Small intestine (tissue), 7 donors: ENCODE results near the gene HS6ST1. TPM values are rescaled to one million over a fixed set of nuclear protein-coding genes. Genes with fewer than 3 reads are reported as not detected.
A peak's percentile ranks its signal among the peaks of the same experiment; 100 is the strongest.

ENCODE experiments used
- DNase-seq, 2 donors: peaks; one replicate each; pipeline versions ENCODE4 v3.0.0 to v3.0.0-alpha.2; 2013
- FAIRE-seq: peaks from 2 replicates; lab custom pipeline; 2012; peaks lifted over from hg19 to GRCh38; lab: Jason Lieb, UNC
- H3K27ac ChIP-seq, 3 donors: one replicate each; pipeline ENCODE4 v1.5.1; 2013; ENCODE audit warnings: low read length in 2 of 3, mild to moderate bottlenecking in 2 of 3, control low read depth in 1 of 3, inconsistent platforms in 1 of 3, low read depth in 1 of 3, moderate library complexity in 1 of 3
- H3K27me3 ChIP-seq, 3 donors: one replicate each; pipeline ENCODE4 v1.6.1; 2013; ENCODE audit warnings: low read length in 3 of 3, inconsistent platforms in 1 of 3; ENCODE audit not compliant: control insufficient read depth in 3 of 3, insufficient read depth in 3 of 3
- H3K36me3 ChIP-seq, 3 donors: one replicate each; pipeline ENCODE4 v1.6.1; 2013; ENCODE audit warnings: low read length in 3 of 3, inconsistent platforms in 1 of 3, low read depth in 1 of 3, mild to moderate bottlenecking in 1 of 3, moderate library complexity in 1 of 3; ENCODE audit not compliant: control insufficient read depth in 3 of 3, insufficient read depth in 2 of 3
- H3K4me1 ChIP-seq, 3 donors: one replicate each; pipeline ENCODE4 v1.6.1; 2013; ENCODE audit warnings: low read length in 2 of 3, inconsistent platforms in 1 of 3, low read depth in 1 of 3, mild to moderate bottlenecking in 1 of 3, moderate library complexity in 1 of 3; ENCODE audit not compliant: control insufficient read depth in 3 of 3, insufficient read depth in 2 of 3
- H3K4me3 ChIP-seq, 3 donors: one replicate each; pipeline ENCODE4 v1.5.1; 2013; ENCODE audit warnings: low read length in 3 of 3, control low read depth in 1 of 3, inconsistent platforms in 1 of 3, low read depth in 1 of 3, mild to moderate bottlenecking in 1 of 3, moderate library complexity in 1 of 3
- H3K9me3 ChIP-seq, 2 donors: one replicate each; pipeline ENCODE4 v1.6.1; 2013; ENCODE audit warnings: low read depth in 1 of 2, low read length in 1 of 2; ENCODE audit not compliant: control insufficient read depth in 2 of 2, insufficient read depth in 1 of 2
- WGBS, 3 donors: extraction: QIAGEN DNeasy Blood & Tissue Kit; methylation state at CpG; one replicate each; pipeline ENCODE4 v1.1.7; 2013; 5-methylcytosine and 5-hydroxymethylcytosine counted together
- polyA plus RNA-seq, 4 donors: library from polyadenylated mRNA; stranded (reverse) in 3 of 4; unstranded in 1 of 4; fragments of 200-250 nt in 3 of 4; fragments of 120-200 nt in 1 of 4; gene quantifications; one replicate each; pipeline versions ENCODE4 v1.2.1 to v1.2.3, GENCODE V29; 2013
- donor health status: healthy with polysubstance abuse.
- donor health status: control.
- donor health status: control.
- donor health status: Bipolar disorder and iron deficiency.
- donor health status: healthy.

Gene HS6ST1
- polyA plus RNA-seq, 4 donors = 4.0 to 20.7 (median 12.5) TPM

DNA sequence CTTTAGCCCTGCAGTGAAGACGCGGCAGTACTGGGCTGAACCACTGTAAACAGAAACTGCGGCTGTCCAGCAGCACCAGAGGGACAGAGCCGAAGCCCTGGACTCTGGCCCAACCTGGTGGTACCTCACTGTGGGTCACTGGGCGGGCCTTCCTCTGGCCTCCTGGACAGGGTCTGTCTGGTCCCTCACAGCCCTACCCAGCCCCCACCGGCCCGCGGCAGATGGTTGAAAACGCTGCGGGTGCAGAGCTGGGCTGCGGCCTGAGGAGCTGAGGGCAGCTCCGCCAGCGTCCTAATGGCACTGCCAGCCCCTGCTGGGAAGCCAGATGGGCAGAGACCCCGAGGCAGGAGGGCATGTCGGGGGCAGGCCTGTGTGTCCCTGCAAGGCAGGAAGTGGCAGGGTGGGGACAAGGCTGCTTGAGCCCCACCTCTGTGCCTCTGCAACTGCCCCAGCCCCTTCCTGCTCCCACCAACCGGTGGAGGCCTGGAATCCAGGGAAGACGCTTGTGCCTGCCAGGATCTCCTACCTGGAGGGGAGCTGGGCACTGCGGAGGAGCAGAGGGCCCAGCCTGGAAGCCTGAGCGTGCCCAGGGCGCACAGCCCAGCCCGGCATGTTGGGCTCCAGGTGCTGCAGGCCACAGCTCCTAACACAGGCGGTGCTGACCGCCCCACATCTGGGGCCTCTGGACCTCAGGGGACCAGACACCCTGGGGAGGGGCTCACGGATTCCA lies 36.3 kb downstream of the HS6ST1 start:
- DNase-seq (no peak), FAIRE-seq (no peak)
- H3K27me3 ChIP-seq = no peaks in the 10 kb centered on the region
- no peak overlapping the region for H3K27ac ChIP-seq
- peaks cover 0 to 13% (median 0%) of the 10 kb centered on the region in 3 donors for H3K4me1 ChIP-seq
- peaks cover 0 to 73% (median 0%) of the 10 kb centered on the region in 3 donors for H3K36me3 ChIP-seq
- no peak overlapping the region for H3K4me3 ChIP-seq
- 72 to 89% (median 82%) methylated on average over 20 to 24 of the region's 24 CpGs for WGBS, 3 donors
- H3K9me3 ChIP-seq = no peaks in the 10 kb centered on the region

- peaks cover 0 to 72% (median 0%) of the 10 kb centered on the region in 3 donors for H3K36me3 ChIP-seq
- FAIRE-seq (no peak), DNase-seq (no peak)
- peaks cover 0 to 13% (median 0%) of the 10 kb centered on the region in 3 donors for H3K4me1 ChIP-seq
- no peaks in the 10 kb centered on the region for H3K27me3 ChIP-seq
- 73 to 78% (median 78%) methylated on average over 2 of the region's 2 CpGs for WGBS, 3 donors
- no peaks in the 10 kb centered on the region for H3K9me3 ChIP-seq
- peak overlapping the region in 1 of 3 donors; percentile 35 for H3K27ac ChIP-seq
- no peak overlapping the region for H3K4me3 ChIP-seq
These were observed 36.8 kb downstream of the HS6ST1 start for GRCh38 chr2:128281852-128282245.

DNA sequence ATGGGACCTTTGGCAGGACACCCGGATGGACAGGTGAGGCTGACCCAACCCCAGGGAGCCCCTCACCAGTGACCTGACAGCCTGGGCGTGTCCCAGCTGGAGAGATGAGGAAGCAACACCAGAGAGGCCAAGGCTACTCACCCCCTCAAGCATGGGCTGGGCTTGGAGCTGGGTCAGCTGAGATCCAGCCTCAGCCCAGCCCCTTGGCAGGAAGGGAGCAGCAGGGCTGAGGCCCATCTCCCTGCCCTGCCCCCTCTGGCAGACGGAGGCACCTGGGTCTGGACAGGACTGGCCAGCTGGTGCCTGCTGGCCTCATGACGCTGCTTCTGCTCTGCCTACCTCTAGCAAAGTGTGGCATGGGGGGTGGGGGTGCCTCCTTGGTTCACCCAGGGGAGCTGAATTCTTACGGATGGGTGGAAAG lies 37.8 kb downstream of the HS6ST1 start:
- no peaks in the 10 kb centered on the region for H3K27me3 ChIP-seq
- peak overlapping the region in 1 of 3 donors; percentile 25 for H3K27ac ChIP-seq
- peaks cover 0 to 13% (median 0%) of the 10 kb centered on the region in 3 donors for H3K4me1 ChIP-seq
- DNase-seq (no peak), FAIRE-seq (no peak)
- no peak overlapping the region for H3K4me3 ChIP-seq
- 67 to 84% (median 74%) methylated on average over 5 of the region's 5 CpGs for WGBS, 3 donors
- H3K9me3 ChIP-seq = no peaks in the 10 kb centered on the region
- peaks cover 0 to 74% (median 0%) of the 10 kb centered on the region in 3 donors for H3K36me3 ChIP-seq

GRCh38 chr2:128280158-128280871 lies 38.4 kb downstream of the HS6ST1 start:
- Histone ChIP-seq H3K4me1 (peaks cover 0 to 13% (median 0%) of the 10 kb centered on the region in 3 donors), H3K27me3 (no peaks in the 10 kb centered on the region), H3K27ac (peak overlapping the region in 1 of 3 donors; percentile 25), H3K9me3 (no peaks in the 10 kb centered on the region), H3K36me3 (peaks cover 0 to 73% (median 0%) of the 10 kb centered on the region in 3 donors), H3K4me3 (no peak overlapping the region)
- 67 to 80% (median 70%) methylated on average over 10 to 12 of the region's 12 CpGs for WGBS, 3 donors
- FAIRE-seq = no peak
- no peak for DNase-seq

DNA sequence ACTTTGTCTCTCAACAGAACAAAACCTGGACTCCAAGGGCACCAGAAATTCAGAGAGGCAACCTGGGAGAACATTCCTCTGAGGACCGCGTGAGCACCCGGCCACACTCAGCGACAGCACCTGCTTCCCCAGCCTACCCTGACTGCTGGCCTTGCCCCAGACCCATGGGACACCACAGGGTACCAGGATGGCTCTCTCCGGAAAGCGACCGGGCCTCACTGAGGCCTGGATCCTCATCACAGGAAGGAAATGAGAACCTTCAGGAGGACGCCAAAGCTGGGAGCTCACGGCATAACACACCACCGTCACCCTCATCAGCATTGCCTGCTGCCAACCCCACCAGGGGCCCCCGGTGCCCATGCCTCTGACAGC lies 38.9 kb downstream of the HS6ST1 start:
- FAIRE-seq (no peak), DNase-seq (no peak)
- no peak overlapping the region for H3K4me3 ChIP-seq
- peaks cover 0 to 13% (median 0%) of the 10 kb centered on the region in 3 donors for H3K4me1 ChIP-seq
- H3K9me3 ChIP-seq = peaks cover 0 to 1% of the 10 kb centered on the region in 2 donors
- H3K27ac ChIP-seq = no peak overlapping the region
- no peaks in the 10 kb centered on the region for H3K27me3 ChIP-seq
- peaks cover 0 to 68% (median 0%) of the 10 kb centered on the region in 3 donors for H3K36me3 ChIP-seq
- 73 to 84% (median 76%) methylated on average over 11 of the region's 11 CpGs for WGBS, 3 donors

DNA sequence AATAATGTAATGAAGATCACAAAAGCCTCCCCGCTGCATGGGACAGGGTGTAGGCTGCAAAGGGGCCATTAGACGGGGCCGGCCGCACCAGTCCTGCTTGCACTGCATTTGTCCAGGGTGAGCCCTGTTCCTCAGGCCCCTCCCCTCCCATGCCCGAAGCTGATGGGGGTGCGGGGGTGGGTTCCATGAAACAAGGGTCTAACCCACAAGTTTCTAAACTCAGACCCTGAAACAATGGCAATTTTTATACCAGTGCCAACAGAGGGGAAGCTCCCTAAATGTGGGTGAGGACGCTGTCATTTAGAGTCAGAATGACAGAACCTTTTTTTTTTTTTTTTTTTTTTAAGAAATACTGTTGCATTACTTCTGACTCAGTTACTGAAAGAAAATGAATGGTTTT lies 39.7 kb downstream of the HS6ST1 start:
- Histone ChIP-seq H3K27me3 (no peaks in the 10 kb centered on the region), H3K36me3 (peaks cover 0 to 69% (median 0%) of the 10 kb centered on the region in 3 donors), H3K4me1 (peaks cover 0 to 13% (median 0%) of the 10 kb centered on the region in 3 donors), H3K4me3 (no peak overlapping the region), H3K9me3 (peaks cover 0 to 9% of the 10 kb centered on the region in 2 donors), H3K27ac (no peak overlapping the region)
- WGBS, 3 donors = 79 to 89% (median 81%) methylated on average over 7 of the region's 7 CpGs
- DNase-seq (no peak), FAIRE-seq (no peak)

DNA sequence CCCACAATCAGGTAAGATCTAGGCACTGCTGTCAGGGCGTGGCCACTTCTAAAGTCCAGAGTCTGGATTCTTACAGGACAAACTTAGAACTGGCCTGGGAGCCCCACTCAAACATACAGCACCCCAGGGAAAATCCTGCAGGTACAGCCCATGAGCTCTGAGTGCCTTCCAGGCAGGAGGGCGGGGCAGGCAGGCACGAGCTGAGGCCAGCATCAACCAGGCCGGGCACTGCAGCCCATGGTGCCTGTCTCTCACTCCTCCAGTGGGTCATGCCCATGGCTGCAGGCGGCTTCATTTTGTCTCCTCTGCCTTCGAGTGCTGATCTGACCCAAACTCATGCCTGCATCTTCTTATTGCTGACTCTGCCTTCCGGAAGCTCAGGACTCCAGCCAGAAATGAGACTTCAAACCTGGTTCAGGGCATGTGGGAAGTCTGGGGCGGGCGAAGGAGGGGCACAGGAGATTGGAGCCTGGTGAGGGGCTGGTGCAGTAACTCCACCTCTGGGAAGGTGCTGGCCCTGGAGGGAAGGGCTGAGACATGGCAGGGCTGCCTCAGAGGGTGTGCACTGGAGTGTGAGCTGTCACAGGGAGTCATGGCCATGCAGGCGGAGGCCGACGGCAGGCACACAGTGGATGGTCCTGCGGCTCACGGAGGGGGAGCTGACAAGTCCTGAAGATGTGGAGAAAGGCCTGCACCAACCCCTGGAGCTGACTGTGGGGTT lies 40.5 kb downstream of the HS6ST1 start:
- Histone ChIP-seq H3K27me3 (no peaks in the 10 kb centered on the region), H3K4me1 (peaks cover 0 to 13% (median 0%) of the 10 kb centered on the region in 3 donors), H3K9me3 (peaks cover 0 to 9% of the 10 kb centered on the region in 2 donors), H3K36me3 (peaks cover 0 to 70% (median 3%) of the 10 kb centered on the region in 3 donors), H3K27ac (no peak overlapping the region), H3K4me3 (no peak overlapping the region)
- WGBS, 3 donors = 64 to 76% (median 75%) methylated on average over 13 to 14 of the region's 14 CpGs
- DNase-seq (peak; percentile 28 to 53), FAIRE-seq (no peak)
